ENCODE results near the gene IRX6.

Gene IRX6

DNA sequence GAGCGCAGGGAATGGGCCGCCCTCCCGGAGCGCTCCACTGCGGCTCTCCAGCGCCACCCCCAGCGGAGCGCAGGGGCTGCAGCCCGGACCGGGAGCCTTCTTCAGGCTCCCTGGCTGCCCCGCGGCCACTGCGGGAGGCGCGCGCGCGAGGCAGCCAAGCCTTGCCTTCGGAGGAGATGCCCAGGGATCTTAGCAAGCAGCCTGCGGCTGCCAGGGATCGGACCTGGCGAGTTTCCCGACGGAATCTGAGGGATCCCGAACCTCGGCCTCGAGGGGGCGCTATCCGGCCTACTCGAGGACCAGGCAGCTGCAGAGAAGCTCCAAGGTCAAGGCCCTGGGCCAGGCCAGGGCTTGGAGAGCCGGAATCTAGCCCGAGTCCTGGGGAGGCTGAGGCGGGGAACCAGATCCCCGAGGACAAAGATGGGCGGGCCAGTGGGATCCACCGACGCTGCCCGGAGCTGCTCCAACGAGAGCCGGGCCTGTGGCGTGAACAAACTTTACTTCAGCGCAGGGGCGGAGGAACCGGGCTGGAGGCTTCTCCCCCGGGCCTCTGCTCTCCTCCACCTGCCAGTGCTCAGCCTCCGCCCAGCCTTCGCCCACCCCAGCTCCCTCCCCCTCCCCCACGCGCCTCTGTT, at the start of gene IRX6:
Gene IRX6, plus strand, starts transcription at position 567 of the 635 bp plus-strand sequence. CDS start 889 bp downstream, outside the sequence.
- Histone ChIP-seq H3K4me3 (ENCODE audit: low read depth, low read length) (peak within 1 kb of the TSS; percentile 67), H3K9ac (ENCODE audit: low read length) (no peak within 1 kb of the TSS), H3K27ac (ENCODE audit: low read depth, low read length) (no peak within 1 kb of the TSS), H3K4me1 (ENCODE audit: control insufficient read depth, insufficient read depth, low read length) (peaks cover 17% of the 10 kb centered on the region; the same call in 1 of the 2 replicates), H3K27me3 (ENCODE audit: control insufficient read depth, insufficient read depth, low read length) (peaks cover 91% of the 10 kb centered on the region), H3K9me3 (ENCODE audit: control insufficient read depth, insufficient read depth, low read depth, low read length) (no peaks in the 10 kb centered on the region), H3K36me3 (ENCODE audit: control insufficient read depth, insufficient read depth, low read length) (no peaks in the 10 kb centered on the region)

GRCh38 chr16:55274391-55274790, 49.6 kb upstream of the IRX6 start:
- no peaks in the 10 kb centered on the region for H3K36me3 ChIP-seq (ENCODE audit: control insufficient read depth, insufficient read depth, low read length)
- no peaks in the 10 kb centered on the region for H3K4me1 ChIP-seq (ENCODE audit: control insufficient read depth, insufficient read depth, low read length)
- H3K27me3 ChIP-seq (ENCODE audit: control insufficient read depth, insufficient read depth, low read length): peaks cover 3% of the 10 kb centered on the region; the same call in 1 of the 2 replicates
- no peaks in the 10 kb centered on the region for H3K9me3 ChIP-seq (ENCODE audit: control insufficient read depth, insufficient read depth, low read depth, low read length)
- H3K27ac ChIP-seq (ENCODE audit: low read depth, low read length): no peak overlapping the region
- no peak overlapping the region for H3K4me3 ChIP-seq (ENCODE audit: low read depth, low read length)
- no peak overlapping the region for H3K9ac ChIP-seq (ENCODE audit: low read length)

GRCh38 chr16:55275167-55275566, 48.8 kb upstream of the IRX6 start:
- Histone ChIP-seq H3K36me3 (ENCODE audit: control insufficient read depth, insufficient read depth, low read length) (no peaks in the 10 kb centered on the region), H3K4me1 (ENCODE audit: control insufficient read depth, insufficient read depth, low read length) (no peaks in the 10 kb centered on the region), H3K9me3 (ENCODE audit: control insufficient read depth, insufficient read depth, low read depth, low read length) (no peaks in the 10 kb centered on the region), H3K4me3 (ENCODE audit: low read depth, low read length) (no peak overlapping the region), H3K27ac (ENCODE audit: low read depth, low read length) (no peak overlapping the region), H3K9ac (ENCODE audit: low read length) (no peak overlapping the region), H3K27me3 (ENCODE audit: control insufficient read depth, insufficient read depth, low read length) (peaks cover 3% of the 10 kb centered on the region; the same call in 1 of the 2 replicates)

DNA sequence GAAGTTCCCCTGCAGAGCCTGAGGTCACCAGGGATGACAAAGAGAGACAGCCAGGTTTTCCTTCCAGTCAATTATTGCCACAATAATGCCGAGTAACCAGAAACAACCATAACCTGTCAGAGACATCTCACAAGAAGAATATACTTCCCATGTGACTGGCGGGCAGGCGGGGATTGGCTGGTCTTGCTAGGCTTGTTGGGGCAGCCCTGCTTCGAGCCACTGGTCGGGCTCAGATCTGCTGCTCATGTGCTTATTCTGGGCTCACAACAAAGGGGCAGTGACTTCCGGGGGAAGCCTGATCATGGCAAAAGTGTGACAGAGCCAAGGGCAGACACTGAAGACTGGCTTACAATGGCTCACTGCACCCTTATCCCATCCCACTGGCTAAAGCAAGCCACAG, 48.1 kb upstream of the IRX6 start:
- Histone ChIP-seq H3K36me3 (ENCODE audit: control insufficient read depth, insufficient read depth, low read length) (no peaks in the 10 kb centered on the region), H3K27me3 (ENCODE audit: control insufficient read depth, insufficient read depth, low read length) (peaks cover 3% of the 10 kb centered on the region; the same call in 1 of the 2 replicates)

GRCh38 chr16:55277536-55277935, 46.5 kb upstream of the IRX6 start:
- Histone ChIP-seq H3K9ac (ENCODE audit: low read length) (no peak overlapping the region), H3K4me1 (ENCODE audit: control insufficient read depth, insufficient read depth, low read length) (no peaks in the 10 kb centered on the region), H3K27me3 (ENCODE audit: control insufficient read depth, insufficient read depth, low read length) (peaks cover 3% of the 10 kb centered on the region; the same call in 1 of the 2 replicates), H3K27ac (ENCODE audit: low read depth, low read length) (no peak overlapping the region), H3K4me3 (ENCODE audit: low read depth, low read length) (no peak overlapping the region), H3K36me3 (ENCODE audit: control insufficient read depth, insufficient read depth, low read length) (no peaks in the 10 kb centered on the region), H3K9me3 (ENCODE audit: control insufficient read depth, insufficient read depth, low read depth, low read length) (no peaks in the 10 kb centered on the region)

More for the DNA sequence above, 48.1 kb upstream of the IRX6 start:
- Histone ChIP-seq H3K9me3 (ENCODE audit: control insufficient read depth, insufficient read depth, low read depth, low read length) (no peaks in the 10 kb centered on the region), H3K27ac (ENCODE audit: low read depth, low read length) (no peak overlapping the region), H3K4me3 (ENCODE audit: low read depth, low read length) (no peak overlapping the region), H3K9ac (ENCODE audit: low read length) (no peak overlapping the region), H3K4me1 (ENCODE audit: control insufficient read depth, insufficient read depth, low read length) (no peaks in the 10 kb centered on the region)

DNA sequence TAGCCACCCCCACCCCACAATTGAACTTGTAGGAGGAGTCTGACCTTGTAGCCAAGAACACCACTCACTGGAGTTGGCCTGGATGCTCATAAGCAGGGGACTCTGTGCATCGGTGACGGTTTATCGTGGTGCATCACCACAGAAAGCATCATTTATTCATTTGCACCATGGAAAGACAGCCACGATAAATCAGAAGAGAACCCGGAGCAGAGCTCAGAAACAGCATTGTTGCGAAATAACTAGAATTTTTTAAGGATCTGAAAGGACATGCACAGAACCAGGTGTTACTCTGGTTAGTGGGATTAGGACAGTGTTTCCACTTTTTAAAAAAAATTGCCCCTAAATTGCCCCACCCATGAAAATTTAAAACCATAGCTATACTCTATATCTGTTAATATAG, 44.4 kb upstream of the IRX6 start:
- no peaks in the 10 kb centered on the region for H3K36me3 ChIP-seq (ENCODE audit: control insufficient read depth, insufficient read depth, low read length)
- H3K4me1 ChIP-seq (ENCODE audit: control insufficient read depth, insufficient read depth, low read length): peaks cover 7% of the 10 kb centered on the region
- H3K27me3 ChIP-seq (ENCODE audit: control insufficient read depth, insufficient read depth, low read length): peaks cover 3% of the 10 kb centered on the region; the same call in 1 of the 2 replicates
- H3K4me3 ChIP-seq (ENCODE audit: low read depth, low read length): no peak overlapping the region
- H3K9ac ChIP-seq (ENCODE audit: low read length): no peak overlapping the region
- H3K9me3 ChIP-seq (ENCODE audit: control insufficient read depth, insufficient read depth, low read depth, low read length): no peaks in the 10 kb centered on the region
- no peak overlapping the region for H3K27ac ChIP-seq (ENCODE audit: low read depth, low read length)

DNA sequence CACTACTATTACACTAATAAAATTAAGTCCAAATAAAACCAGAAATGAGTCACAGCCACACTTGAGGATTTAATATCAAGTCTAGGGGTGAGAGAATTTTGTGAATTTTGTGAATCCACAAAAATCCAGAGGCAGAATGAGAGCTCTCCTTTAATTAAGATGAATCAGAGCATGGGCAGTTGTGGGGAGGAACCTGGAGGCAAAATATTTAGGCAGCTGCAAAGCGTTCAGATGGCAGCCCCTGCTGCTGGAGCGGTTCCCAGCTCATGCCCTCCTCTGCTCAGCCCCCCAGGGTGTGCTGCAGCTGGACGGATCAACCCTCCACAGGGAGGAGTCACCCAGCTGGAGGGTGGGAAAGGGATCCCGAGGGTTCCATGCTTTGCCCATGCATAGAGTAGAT, 43.4 kb upstream of the IRX6 start:
- Histone ChIP-seq H3K27ac (ENCODE audit: low read depth, low read length) (no peak overlapping the region), H3K27me3 (ENCODE audit: control insufficient read depth, insufficient read depth, low read length) (peaks cover 3% of the 10 kb centered on the region; the same call in 1 of the 2 replicates), H3K4me1 (ENCODE audit: control insufficient read depth, insufficient read depth, low read length) (peaks cover 7% of the 10 kb centered on the region), H3K9ac (ENCODE audit: low read length) (no peak overlapping the region), H3K36me3 (ENCODE audit: control insufficient read depth, insufficient read depth, low read length) (no peaks in the 10 kb centered on the region), H3K4me3 (ENCODE audit: low read depth, low read length) (no peak overlapping the region), H3K9me3 (ENCODE audit: control insufficient read depth, insufficient read depth, low read depth, low read length) (no peaks in the 10 kb centered on the region)

- no peak overlapping the region for H3K4me3 ChIP-seq (ENCODE audit: low read depth, low read length)
- no peaks in the 10 kb centered on the region for H3K9me3 ChIP-seq (ENCODE audit: control insufficient read depth, insufficient read depth, low read depth, low read length)
- H3K4me1 ChIP-seq (ENCODE audit: control insufficient read depth, insufficient read depth, low read length): peaks cover 7% of the 10 kb centered on the region
- H3K9ac ChIP-seq (ENCODE audit: low read length): no peak overlapping the region
- H3K27ac ChIP-seq (ENCODE audit: low read depth, low read length): no peak overlapping the region
- no peaks in the 10 kb centered on the region for H3K36me3 ChIP-seq (ENCODE audit: control insufficient read depth, insufficient read depth, low read length)
- peaks cover 3% of the 10 kb centered on the region; the same call in 1 of the 2 replicates for H3K27me3 ChIP-seq (ENCODE audit: control insufficient read depth, insufficient read depth, low read length)
These were observed 41.6 kb upstream of the IRX6 start for GRCh38 chr16:55282441-55282840.

- no peak overlapping the region for H3K4me3 ChIP-seq (ENCODE audit: low read depth, low read length)
- peaks cover 7% of the 10 kb centered on the region for H3K4me1 ChIP-seq (ENCODE audit: control insufficient read depth, insufficient read depth, low read length)
- H3K9me3 ChIP-seq (ENCODE audit: control insufficient read depth, insufficient read depth, low read depth, low read length): peaks cover 6% of the 10 kb centered on the region; the same call in 1 of the 2 replicates
- H3K27me3 ChIP-seq (ENCODE audit: control insufficient read depth, insufficient read depth, low read length): peaks cover 2% of the 10 kb centered on the region; the same call in 1 of the 2 replicates
- H3K9ac ChIP-seq (ENCODE audit: low read length): no peak overlapping the region
- no peak overlapping the region for H3K27ac ChIP-seq (ENCODE audit: low read depth, low read length)
- no peaks in the 10 kb centered on the region for H3K36me3 ChIP-seq (ENCODE audit: control insufficient read depth, insufficient read depth, low read length)
These were observed 39.9 kb upstream of the IRX6 start for GRCh38 chr16:55283812-55284717.

DNA sequence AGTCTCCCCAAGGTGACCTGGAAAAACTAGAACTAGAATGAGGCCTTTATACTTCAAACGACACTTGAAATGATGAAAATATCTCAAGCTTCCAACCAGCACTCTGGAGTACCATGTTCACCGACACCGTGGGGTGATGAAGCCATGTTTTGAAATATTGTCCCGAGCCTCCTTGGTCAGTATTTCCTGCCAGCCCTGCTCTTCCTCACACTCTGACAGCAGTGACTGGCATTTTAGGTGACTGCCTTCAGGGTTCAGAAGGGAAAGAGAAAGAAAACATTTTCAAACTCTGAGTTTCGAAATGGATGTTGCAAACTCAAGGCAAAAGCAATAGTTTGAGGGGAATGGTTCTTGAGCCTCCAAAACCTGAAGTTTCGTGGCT, 39.3 kb upstream of the IRX6 start:
- H3K4me3 ChIP-seq (ENCODE audit: low read depth, low read length): no peak overlapping the region
- no peak overlapping the region for H3K9ac ChIP-seq (ENCODE audit: low read length)
- H3K4me1 ChIP-seq (ENCODE audit: control insufficient read depth, insufficient read depth, low read length): peaks cover 7% of the 10 kb centered on the region
- no peaks in the 10 kb centered on the region for H3K27me3 ChIP-seq (ENCODE audit: control insufficient read depth, insufficient read depth, low read length)
- no peaks in the 10 kb centered on the region for H3K36me3 ChIP-seq (ENCODE audit: control insufficient read depth, insufficient read depth, low read length)
- peaks cover 6% of the 10 kb centered on the region; the same call in 1 of the 2 replicates for H3K9me3 ChIP-seq (ENCODE audit: control insufficient read depth, insufficient read depth, low read depth, low read length)
- H3K27ac ChIP-seq (ENCODE audit: low read depth, low read length): no peak overlapping the region

- H3K4me1 ChIP-seq (ENCODE audit: control insufficient read depth, insufficient read depth, low read length): peaks cover 7% of the 10 kb centered on the region
- H3K27ac ChIP-seq (ENCODE audit: low read depth, low read length): no peak overlapping the region
- H3K4me3 ChIP-seq (ENCODE audit: low read depth, low read length): no peak overlapping the region
- H3K9me3 ChIP-seq (ENCODE audit: control insufficient read depth, insufficient read depth, low read depth, low read length): peaks cover 6% of the 10 kb centered on the region; the same call in 1 of the 2 replicates
- H3K9ac ChIP-seq (ENCODE audit: low read length): no peak overlapping the region
- no peaks in the 10 kb centered on the region for H3K36me3 ChIP-seq (ENCODE audit: control insufficient read depth, insufficient read depth, low read length)
- H3K27me3 ChIP-seq (ENCODE audit: control insufficient read depth, insufficient read depth, low read length): no peaks in the 10 kb centered on the region
These were observed 38.4 kb upstream of the IRX6 start for GRCh38 chr16:55285586-55285985.
